GM12874 (cell line): ENCODE data around the gene RPS18.

Experiments
- TF ChIP-seq, protein P1 (sequence below): IDR thresholded peaks from 2 replicates; pipeline ENCODE4 v1.5.1; 2011; ENCODE audit warnings: low read depth, mild to moderate bottlenecking, control low read depth, low read length, moderate library complexity; ENCODE audit not compliant: insufficient read depth

Gene RPS18

DNA sequence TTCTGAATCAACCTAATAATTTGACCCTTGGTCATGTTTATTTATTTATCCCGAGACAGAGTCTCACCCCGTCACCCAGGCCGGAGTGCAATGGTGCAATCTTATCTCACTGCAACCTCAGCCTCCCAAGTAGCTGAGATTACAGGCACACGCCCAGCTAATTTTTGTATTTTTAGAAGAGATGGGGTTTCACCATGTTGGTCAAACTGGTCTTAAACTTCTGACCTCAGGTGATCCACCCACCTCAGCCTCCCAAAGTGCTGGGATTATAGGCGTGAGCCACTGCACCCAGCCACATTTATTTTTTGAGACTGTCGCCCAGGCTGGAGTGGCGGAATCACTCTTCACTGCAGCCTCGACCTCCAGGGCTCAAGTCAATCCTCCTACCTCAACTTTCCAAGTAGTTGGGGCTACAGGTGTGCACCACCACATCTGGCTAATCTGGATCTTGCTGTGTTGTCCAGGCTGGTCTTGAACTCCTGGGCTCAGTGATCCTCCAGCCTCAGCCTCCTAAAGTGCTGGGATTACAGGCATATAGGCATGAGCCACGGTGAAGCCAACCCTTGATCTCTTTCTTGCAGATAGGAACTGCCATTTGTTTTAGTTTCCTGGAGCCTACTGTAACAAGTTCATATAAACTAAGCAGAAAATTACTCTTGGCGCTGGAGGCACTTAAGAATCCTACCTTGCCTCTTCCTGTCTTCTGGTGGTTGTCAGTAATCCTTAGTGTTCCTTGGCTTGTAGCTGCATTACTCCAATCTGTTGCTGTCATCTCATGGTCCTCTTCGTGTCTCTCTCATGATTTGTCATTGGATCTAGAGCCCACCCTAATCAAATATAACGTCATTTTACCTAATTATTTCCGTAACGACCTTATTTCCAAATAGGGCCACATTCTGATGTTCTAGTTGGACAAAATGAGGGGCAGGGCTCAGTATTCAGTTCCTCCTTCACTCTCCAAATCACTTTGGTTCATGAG, 2.3 kb downstream of the RPS18 start:
- TF ChIP-seq, protein P1, sequence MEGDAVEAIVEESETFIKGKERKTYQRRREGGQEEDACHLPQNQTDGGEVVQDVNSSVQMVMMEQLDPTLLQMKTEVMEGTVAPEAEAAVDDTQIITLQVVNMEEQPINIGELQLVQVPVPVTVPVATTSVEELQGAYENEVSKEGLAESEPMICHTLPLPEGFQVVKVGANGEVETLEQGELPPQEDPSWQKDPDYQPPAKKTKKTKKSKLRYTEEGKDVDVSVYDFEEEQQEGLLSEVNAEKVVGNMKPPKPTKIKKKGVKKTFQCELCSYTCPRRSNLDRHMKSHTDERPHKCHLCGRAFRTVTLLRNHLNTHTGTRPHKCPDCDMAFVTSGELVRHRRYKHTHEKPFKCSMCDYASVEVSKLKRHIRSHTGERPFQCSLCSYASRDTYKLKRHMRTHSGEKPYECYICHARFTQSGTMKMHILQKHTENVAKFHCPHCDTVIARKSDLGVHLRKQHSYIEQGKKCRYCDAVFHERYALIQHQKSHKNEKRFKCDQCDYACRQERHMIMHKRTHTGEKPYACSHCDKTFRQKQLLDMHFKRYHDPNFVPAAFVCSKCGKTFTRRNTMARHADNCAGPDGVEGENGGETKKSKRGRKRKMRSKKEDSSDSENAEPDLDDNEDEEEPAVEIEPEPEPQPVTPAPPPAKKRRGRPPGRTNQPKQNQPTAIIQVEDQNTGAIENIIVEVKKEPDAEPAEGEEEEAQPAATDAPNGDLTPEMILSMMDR = no peak

DNA sequence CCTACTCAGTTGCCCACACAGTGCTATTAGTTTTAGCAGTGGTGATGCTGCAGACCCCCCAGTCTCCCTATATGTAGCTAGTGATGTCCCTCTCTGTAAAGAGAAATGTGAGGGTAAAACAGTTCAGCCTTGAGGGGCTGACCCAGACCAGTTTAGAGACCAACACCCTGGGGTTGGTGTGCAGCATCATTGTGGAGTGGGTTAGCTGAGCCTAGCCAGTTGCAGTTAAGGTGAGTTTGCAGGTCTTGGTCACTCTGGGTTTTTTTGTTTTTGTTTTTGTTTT, 4.6 kb downstream of the RPS18 start:
- TF ChIP-seq, protein P1 = no peak

DNA sequence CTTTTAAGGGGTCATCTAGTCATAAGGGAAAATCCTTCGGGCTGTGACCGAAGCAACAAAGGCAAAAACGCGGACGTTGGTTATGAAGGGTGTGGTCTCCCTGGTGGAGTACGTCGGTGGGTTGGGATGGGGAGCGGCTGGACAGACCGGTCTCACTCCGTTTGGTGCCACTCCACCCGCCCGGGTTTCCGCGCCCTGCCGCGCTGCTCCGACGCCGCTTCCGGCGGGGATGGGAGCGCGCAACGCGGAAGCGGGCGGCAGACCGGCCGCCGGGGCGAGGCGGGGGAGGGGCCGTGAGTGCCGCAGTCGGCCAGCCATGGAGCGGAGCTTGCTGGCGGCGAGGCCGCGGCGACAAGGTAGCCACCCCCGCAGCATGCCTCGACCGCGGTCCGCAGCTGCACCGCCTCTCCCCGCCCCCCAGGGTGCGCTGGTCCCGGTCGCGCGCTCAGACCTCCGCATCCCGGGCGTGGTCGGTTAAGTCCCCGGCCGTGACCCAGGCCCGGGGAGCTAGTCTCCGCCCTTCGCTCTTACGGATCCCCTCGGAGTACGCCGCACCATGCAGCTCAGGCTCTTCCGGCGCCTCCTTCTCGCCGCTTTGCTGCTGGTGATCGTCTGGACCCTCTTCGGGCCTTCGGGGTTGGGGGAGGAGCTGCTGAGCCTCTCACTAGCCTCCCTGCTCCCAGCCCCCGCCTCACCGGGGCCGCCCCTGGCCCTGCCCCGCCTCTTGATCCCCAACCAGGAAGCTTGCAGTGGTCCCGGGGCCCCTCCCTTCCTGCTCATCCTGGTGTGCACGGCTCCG, 5.2 kb downstream of the RPS18 start, which contains the start of gene B3GALT4:
Gene B3GALT4, plus strand, starts transcription at position 260 of the 799 bp plus-strand sequence. Its CDS starts 297 bp downstream, at position 557.
- TF ChIP-seq, protein P1 = peak; percentile 68

DNA sequence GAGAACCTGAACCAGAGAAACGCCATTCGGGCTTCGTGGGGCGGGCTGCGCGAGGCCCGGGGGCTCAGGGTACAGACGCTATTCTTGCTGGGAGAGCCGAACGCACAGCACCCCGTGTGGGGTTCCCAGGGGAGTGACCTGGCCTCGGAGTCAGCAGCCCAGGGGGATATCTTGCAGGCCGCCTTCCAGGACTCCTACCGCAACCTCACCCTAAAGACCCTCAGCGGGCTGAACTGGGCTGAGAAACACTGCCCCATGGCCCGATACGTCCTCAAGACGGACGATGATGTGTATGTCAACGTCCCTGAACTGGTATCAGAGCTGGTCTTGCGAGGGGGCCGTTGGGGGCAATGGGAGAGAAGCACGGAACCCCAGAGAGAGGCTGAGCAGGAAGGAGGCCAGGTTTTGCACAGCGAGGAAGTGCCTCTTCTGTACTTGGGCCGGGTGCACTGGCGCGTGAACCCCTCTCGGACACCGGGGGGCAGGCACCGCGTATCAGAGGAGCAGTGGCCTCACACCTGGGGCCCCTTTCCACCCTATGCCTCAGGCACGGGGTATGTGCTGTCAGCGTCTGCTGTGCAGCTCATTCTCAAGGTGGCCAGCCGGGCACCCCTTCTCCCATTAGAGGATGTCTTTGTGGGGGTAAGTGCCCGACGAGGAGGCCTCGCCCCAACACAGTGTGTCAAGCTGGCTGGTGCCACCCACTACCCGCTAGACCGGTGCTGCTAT, 6.0 kb downstream of the RPS18 start:
- TF ChIP-seq, protein P1 = no peak

DNA sequence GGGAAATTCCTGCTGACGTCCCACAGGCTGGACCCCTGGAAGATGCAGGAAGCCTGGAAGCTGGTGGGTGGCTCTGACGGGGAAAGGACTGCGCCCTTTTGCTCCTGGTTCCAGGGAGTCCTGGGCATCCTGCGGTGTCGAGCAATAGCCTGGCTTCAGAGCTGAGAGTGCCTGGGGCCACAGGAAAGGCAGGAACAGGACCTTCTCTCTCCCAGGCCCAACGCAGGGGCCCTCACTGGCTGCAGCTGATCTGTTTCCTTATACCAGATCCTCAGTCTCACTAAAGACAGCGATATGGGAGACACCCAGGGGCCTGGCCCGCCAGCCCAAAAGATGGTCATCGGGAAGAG, 6.5 kb downstream of the RPS18 start:
- TF ChIP-seq, protein P1 = no peak

DNA sequence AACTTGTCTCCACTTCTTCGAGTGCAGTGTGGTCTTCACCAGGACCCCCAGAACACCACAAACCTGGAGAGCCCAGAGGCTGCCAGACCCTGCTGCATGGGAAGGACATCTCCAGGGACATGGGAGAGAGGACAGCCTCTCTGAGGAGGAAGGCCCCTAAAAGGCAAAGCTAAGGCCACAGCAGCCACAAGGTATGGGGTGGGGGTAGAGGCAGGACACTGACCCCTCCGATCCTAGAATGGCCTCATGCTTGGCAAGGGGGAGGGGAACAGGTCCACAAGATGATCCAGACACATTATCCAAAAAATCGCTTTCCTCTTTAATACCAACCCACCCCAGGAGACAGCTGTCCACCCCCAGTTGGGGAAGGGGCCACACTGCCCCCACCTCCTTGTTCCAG, 6.9 kb downstream of the RPS18 start:
- TF ChIP-seq, protein P1 = no peak

DNA sequence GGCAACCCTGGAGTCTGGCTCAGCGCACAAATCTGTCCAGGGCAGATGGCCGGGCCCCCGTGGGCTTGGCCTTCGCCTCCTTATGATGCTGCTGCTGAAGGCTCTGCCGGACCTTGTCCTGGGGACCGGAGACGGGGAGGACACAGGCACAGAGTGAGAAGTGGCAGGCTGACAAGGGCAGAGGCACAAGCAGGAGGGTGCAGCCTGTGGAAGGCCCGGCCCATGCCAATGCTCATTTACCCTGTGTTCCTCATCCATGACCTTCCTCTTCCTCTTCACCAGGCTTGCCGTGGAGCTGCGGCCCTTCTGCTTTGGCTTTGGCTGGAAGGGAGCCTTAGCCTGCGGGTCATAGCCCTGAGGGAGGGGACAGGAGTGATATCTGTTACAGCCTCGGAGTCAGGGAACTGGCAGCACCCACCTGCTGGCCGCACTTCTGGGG, 7.4 kb downstream of the RPS18 start:
- TF ChIP-seq, protein P1 = no peak
